ENCODE results near the gene PAK4. TPM values are rescaled to one million over a fixed set of nuclear protein-coding genes. Genes with fewer than 3 reads are reported as not detected.

PAK4 gene
- total and polyA plus RNA-seq, 8 donors = 19.4 to 38.4 (median 29.4) TPM

DNA sequence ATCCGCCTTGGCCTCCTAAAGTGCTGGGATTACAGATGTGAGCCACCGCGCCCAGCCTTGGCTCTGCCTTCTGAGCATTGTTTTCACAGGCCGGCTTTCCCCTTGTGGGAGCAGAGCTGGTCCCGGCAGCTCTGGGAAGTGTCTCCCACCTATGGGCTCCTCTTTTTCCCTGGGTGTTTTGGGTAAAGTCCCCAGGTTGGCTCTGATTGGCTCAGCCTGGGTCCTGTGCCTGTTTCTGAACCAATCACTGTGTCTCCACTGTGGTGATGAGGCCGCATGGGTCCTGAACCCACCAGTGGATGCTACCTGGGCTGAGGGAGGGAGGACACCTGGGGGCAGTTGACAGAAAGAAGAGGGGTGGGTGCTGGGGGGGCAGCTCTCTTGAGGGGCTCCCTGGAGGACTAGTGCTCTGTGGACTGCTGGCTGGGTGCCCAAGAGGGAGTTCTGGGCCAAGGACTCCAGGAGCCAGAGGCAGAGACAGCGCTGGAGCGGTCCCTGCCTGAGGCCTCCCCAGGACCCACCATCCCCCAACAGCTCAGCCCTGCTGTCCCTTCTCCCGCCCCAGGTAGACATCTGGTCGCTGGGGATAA, 51.6 kb downstream of the PAK4 start:
- FAIRE-seq (no peak), DNase-seq (peak in 3 of 6 donors; percentile 14 to 71 (median 54)), ATAC-seq (no peak)
- Histone ChIP-seq H3K4me3 (no peak overlapping the region), H3K9me3 (no peaks in the 10 kb centered on the region), H3K27ac (no peak overlapping the region), H3K27me3 (no peaks in the 10 kb centered on the region), H3K4me1 (no peaks in the 10 kb centered on the region), H3K36me3 (peaks cover 0 to 23% (median 17%) of the 10 kb centered on the region in 3 donors)
- intact Hi-C loops (cut with DNase I) = no loop called here
- TF ChIP-seq, protein P1, sequence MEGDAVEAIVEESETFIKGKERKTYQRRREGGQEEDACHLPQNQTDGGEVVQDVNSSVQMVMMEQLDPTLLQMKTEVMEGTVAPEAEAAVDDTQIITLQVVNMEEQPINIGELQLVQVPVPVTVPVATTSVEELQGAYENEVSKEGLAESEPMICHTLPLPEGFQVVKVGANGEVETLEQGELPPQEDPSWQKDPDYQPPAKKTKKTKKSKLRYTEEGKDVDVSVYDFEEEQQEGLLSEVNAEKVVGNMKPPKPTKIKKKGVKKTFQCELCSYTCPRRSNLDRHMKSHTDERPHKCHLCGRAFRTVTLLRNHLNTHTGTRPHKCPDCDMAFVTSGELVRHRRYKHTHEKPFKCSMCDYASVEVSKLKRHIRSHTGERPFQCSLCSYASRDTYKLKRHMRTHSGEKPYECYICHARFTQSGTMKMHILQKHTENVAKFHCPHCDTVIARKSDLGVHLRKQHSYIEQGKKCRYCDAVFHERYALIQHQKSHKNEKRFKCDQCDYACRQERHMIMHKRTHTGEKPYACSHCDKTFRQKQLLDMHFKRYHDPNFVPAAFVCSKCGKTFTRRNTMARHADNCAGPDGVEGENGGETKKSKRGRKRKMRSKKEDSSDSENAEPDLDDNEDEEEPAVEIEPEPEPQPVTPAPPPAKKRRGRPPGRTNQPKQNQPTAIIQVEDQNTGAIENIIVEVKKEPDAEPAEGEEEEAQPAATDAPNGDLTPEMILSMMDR (IDR thresholded peaks at IDR 0.05) = no peak
- WGBS, 2 donors = 91 to 94% methylated on average over 10 of the region's 10 CpGs

DNA sequence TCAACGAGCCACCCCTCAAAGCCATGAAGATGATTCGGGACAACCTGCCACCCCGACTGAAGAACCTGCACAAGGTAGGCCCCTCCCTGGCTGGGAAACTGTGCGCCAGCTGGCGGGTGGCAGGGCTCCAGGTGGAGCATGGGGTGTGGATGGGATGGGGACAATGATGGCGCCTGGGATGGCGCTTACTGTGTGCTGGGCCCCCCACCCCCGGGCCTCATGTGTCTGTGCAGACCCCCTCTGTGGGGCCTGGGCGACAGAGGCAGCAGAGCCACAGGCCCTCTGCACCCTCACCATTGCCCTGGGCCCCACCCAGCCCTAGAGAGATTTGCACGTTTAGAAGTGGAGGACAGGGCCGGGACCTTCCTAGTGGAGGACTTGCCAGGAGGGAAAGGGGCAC, 52.1 kb downstream of the PAK4 start:
- FAIRE-seq = no peak
- H3K36me3 ChIP-seq = peaks cover 0 to 18% (median 17%) of the 10 kb centered on the region in 3 donors
- H3K4me1 ChIP-seq = no peaks in the 10 kb centered on the region
- H3K27ac ChIP-seq = no peak overlapping the region
- peak in 1 of 6 donors; percentile 55 for DNase-seq
- TF ChIP-seq, protein P1 (IDR thresholded peaks at IDR 0.05) = no peak
- intact Hi-C loops (cut with DNase I) = no loop called here
- no peaks in the 10 kb centered on the region for H3K27me3 ChIP-seq
- WGBS, 2 donors = 90 to 92% methylated on average over 11 of the region's 11 CpGs
- H3K9me3 ChIP-seq = no peaks in the 10 kb centered on the region
- no peak overlapping the region for H3K4me3 ChIP-seq
- ATAC-seq = no peak

DNA sequence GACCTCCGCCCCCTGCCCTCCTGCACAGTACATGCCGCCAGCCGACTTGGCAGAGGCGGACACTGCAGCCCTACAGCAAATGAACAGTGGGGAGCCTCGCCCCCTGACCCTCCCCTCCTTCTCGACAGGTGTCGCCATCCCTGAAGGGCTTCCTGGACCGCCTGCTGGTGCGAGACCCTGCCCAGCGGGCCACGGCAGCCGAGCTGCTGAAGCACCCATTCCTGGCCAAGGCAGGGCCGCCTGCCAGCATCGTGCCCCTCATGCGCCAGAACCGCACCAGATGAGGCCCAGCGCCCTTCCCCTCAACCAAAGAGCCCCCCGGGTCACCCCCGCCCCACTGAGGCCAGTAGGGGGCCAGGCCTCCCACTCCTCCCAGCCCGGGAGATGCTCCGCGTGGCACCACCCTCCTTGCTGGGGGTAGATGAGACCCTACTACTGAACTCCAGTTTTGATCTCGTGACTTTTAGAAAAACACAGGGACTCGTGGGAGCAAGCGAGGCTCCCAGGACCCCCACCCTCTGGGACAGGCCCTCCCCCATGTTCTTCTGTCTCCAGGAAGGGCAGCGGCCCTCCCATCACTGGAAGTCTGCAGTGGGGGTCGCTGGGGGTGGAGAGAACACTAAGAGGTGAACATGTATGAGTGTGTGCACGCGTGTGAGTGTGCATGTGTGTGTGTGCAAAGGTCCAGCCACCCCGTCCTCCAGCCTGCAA, 52.9 kb downstream of the PAK4 start:
- H3K27me3 ChIP-seq = no peaks in the 10 kb centered on the region
- TF ChIP-seq, protein P1 (IDR thresholded peaks at IDR 0.05) = no peak
- H3K4me3 ChIP-seq = no peak overlapping the region
- ATAC-seq = no peak
- FAIRE-seq = no peak
- peak in 3 of 6 donors; percentile 15 to 79 (median 48) for DNase-seq
- H3K9me3 ChIP-seq = no peaks in the 10 kb centered on the region
- H3K4me1 ChIP-seq = no peaks in the 10 kb centered on the region
- no peak overlapping the region for H3K27ac ChIP-seq
- peaks cover 0 to 17% (median 16%) of the 10 kb centered on the region in 3 donors for H3K36me3 ChIP-seq
- intact Hi-C loops (cut with DNase I) = no loop called here
- 93 to 95% methylated on average over 26 to 30 of the region's 30 CpGs for WGBS, 2 donors

DNA sequence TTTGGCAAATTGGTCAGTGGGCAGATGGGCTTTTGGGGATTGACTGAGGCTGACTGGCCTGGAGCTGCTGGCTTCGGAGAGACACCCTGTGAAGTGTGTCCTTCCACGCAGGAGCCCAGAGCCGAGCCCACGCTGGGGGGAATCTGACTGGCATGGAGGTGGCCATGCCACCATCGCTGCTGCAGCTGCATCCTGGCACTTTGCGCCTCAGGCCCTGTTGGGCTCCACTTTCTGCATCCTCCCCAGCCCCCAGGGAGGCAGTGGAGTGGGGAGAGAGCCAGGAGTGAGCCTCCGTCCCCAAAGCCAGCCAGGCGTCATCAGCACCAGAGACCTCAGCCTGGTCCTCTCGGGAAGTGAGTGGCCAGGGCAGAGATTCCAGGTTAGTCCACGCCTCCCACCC, 54.2 kb downstream of the PAK4 start:
- no peaks in the 10 kb centered on the region for H3K4me1 ChIP-seq
- ATAC-seq = peak in 1 of 4 donors; percentile 15
- FAIRE-seq = no peak
- intact Hi-C loops (cut with DNase I) = loop anchor here in 1 of 3 donors (10.0 kb wide), 1 partner anchor 45 kb away; no protein-coding TSS in a partner anchor
- WGBS, 2 donors = 88 to 93% methylated on average over 10 of the region's 10 CpGs
- TF ChIP-seq, protein P1 (IDR thresholded peaks at IDR 0.05) = no peak
- no peak overlapping the region for H3K4me3 ChIP-seq
- H3K9me3 ChIP-seq = no peaks in the 10 kb centered on the region
- no peak overlapping the region for H3K27ac ChIP-seq
- DNase-seq = peak in 1 of 6 donors; percentile 51
- peaks cover 0 to 17% (median 14%) of the 10 kb centered on the region in 3 donors for H3K36me3 ChIP-seq
- no peaks in the 10 kb centered on the region for H3K27me3 ChIP-seq

DNA sequence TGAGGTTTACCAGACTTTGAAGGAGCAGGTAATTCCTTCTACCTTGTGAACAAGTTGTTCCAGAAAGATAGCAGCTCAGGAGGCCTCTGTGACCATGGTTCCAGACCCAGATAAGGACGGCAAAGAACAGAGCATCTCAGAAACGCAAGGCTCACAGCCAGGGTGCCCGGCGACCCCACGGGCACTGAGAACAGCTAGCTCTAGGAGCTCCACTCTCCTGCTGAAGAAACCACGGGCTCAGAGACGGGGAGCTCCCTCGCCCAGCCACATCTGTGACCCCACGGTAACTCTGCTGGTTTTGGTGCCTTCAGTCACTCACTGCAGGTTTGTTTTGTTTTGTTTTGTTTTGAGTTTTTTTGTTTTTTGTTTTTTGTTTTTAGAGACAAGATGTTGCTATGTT, 55.2 kb downstream of the PAK4 start:
- Histone ChIP-seq H3K27me3 (no peaks in the 10 kb centered on the region), H3K9me3 (no peaks in the 10 kb centered on the region), H3K4me1 (no peaks in the 10 kb centered on the region), H3K4me3 (no peak overlapping the region), H3K27ac (no peak overlapping the region), H3K36me3 (peaks cover 0 to 16% (median 10%) of the 10 kb centered on the region in 3 donors)
- 76 to 77% methylated on average over 9 of the region's 9 CpGs for WGBS, 2 donors
- TF ChIP-seq, protein P1 (IDR thresholded peaks at IDR 0.05) = no peak
- intact Hi-C loops (cut with DNase I) = loop anchor here in 1 of 3 donors (10.0 kb wide), 1 partner anchor 46 kb away; no protein-coding TSS in a partner anchor
- DNase-seq (no peak), ATAC-seq (no peak), FAIRE-seq (no peak)
